Activated CD4-positive, alpha-beta T cell treated with anti-CD3 and anti-CD28 coated beads, Interleukin-2, amount 50 U/mL, for 16 hours (primary cell): ENCODE measurements around the gene NUP205.

Source experiments
- DNase-seq: peaks from one replicate; pipeline ENCODE4 v3.0.0-alpha.2; 2020

NUP205 gene

DNA sequence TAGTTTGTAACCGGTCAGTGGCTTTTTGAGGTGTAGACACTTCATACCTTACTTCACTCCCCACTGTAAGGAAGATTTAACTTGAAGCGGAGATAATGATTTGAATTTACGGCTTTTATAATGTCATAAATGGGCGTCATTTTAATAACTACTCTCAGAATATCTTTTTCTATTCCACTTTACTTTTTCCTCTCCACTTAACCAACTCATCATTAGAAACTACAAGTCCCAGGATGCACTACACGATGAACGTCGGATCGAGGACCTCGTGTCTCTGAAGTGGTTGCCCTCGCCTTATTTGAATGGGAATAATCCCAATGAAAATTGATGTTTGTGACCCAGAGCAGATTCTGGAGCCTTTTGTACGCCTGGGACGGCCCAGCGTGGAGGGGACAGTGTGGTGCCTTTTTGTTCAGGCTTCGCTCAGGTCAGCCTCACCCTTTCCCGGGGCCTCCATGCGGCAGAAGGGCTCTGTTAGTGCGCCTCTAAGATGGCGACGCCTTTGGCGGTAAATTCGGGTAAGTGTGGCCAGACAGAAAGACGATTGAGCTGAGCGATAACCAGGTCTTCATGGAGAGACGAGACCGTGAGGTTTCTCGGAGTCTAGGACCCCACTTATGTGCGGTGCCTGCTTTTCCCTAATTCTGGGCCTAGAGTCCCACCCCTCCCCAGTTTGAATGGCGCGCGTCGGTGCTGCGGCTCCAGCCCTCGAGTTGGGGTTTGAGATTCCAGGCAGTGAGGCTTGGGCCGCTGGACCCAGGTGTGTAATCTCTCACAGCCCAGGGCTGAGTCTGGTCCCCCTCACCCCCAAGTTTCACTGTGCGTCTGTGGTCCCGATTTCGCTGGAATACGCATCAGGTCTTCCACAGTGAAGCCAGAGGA, at the start of gene NUP205:
NUP205 (plus strand) TSS at position 463 of the 882 bp plus-strand sequence; CDS start at position 491, 28 bp downstream.
- DNase-seq: peak; percentile 76

DNA sequence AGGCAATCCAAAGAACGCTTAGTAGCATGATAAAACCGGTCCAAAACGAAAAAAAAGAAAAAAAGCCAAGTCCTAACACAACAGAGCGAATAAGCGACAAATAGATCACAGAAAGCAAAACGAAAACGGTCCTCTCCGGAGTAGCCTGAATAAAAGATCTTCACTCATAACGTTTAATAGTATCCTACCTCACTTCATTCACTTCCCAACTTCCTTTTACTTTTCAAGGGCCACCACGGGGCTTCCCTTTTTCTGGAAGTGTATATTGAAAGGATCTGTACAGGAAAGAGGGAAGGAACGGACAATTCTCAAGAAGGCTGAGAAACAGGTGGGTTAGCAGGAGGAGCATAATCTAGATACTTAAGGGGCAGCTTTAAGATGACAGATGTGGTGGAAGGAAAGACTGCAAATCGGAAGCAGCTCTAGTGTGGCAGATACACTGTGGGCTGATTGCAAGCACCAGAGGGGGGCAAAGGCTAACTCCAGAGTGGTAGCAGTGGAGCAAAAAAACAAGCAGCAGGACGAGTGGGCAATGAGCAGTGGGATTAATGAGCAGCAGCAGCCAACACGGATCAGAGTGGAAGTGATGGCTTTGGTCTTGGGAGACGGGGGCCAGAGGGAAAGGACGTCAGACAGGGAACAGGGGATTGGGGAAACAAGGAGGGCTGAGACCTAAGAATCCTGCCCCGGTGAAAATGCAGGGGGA, 48.7 kb upstream of the NUP205 start:
- peak; percentile 38 for DNase-seq

- no peak for DNase-seq
These were observed 48.2 kb upstream of the NUP205 start for GRCh38 chr7:135509589-135509838.

DNA sequence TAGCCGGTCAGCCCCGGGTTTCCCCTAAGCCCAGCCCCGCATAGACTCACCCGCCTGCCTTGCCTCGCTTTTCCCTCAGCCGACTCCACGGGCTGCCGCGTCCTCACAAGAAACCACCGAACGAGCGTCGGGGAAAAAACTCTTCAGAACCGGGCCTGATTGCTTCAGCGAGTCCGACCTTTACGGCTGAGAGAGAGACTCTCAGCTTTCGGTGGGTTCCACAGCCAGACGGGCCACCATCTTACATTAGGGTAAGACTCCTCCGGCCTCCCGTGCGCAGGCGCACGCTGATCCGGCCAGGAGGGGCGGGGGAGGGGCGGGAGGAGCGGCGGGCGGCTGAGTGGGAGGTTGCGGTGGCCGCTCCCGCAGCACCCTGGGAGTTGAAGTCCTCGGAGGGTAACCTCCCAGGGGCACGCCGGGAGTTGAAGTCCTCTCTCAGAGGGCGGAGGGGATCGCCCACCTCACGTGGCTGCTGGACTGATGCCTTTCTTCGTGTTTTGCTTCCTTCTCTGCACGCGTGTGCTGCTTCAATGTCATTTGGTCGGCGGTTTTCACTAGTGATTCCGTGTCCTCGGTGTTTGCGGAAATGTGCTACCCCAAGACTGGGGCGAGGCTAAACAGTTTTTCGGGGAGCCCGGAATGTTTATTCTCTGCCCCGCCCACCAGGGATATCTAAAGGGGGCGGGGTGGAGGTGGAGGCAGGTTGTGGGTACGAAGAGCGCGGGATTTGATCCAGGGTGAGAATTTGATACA, 47.7 kb upstream of the NUP205 start, which contains the start of gene CNOT4:
CNOT4 (minus strand) TSS at position 264 of the 753 bp plus-strand sequence. CDS start 71,771 bp downstream, outside the sequence.
- peak; percentile 97 for DNase-seq

DNA sequence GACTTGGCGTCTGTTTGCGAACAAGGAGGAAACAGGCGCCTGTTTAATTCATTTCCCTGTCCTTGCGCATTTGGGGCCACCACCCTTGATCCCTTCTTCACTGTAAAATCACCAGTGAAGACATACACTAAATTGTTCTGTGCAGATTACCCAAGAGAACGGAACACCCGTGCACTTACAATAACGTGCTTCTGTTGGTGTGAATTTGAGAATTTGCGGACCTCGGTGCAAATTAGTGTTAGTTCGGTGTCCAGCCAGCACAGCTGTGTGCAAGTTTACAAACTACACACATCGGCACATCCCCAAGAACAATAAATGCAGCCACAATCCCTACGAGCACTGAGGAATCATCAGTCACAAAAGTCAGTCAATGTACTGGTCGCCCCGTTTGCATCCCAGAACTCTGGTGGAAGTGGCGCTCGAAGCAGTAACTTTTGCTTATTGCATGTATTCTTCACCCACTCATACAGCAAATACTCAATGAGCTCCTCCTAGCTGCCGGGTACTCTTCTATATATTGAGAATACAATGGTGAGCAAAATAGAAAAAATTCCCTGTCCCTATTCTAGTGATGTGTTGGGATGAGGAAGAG, 47.0 kb upstream of the NUP205 start:
- DNase-seq: no peak

GRCh38 chr7:135512135-135512887, 45.4 kb upstream of the NUP205 start:
- DNase-seq: peak; percentile 74

- no peak for DNase-seq
These were observed 42.9 kb upstream of the NUP205 start for GRCh38 chr7:135514856-135515255.

DNA sequence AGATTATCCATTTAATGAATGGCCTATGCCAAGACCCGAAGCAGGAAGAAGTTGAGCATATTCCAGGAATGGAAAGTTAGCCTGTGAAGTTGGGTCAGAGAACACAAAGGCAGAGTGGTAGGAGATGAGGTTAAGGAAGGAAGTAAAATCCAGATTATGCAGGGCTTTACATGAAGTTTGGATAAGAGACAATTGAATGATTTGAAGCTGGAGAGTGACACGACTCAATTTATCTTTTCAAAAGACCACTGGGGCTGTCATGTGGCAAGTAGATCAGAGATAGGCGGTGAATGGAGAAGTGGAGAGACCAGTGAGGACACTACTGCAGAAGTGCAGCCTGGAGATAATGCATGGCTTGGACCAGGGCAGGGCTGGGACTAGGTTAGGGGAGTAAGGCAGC, 40.7 kb upstream of the NUP205 start:
- no peak for DNase-seq

DNA sequence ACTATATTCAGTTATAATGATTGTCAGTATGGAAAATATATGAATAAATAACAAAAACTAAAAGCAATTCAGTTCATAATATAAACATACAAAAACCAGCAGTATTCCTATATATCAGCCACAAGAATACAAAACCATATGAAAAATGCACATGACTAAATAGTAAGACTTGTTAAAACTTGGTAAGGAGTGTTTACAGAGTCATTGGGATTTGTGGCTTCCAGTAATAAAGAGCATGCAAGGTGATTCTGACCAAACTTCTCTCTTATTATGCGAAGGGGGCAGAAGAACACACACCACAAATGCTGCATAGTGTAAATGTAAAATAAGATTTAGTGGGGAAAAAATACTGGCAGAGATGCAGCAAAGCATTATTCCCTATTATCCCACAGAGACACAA, 39.0 kb upstream of the NUP205 start:
- no peak for DNase-seq

DNA sequence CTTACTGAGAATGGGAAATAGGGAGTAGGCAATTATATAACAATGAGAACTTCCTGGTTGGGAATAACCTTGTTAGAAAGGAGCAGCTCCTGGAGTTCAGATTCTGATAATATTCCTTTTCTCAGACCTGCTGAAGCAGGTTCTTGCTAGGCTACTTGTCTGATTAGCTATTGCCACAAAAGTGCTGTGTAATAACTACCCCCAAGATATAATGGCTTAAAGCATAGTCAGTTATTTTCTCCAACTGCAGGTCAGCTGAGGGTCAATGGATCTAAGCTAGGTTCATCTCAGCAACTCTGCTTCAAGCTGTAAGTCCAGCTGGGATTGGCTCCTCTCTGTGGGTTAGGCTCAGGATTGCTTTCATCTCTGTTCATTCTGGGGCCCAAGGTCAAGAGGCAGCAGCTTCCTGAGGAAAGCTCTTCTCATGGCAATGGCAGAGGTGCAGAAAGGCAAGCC, 38.5 kb upstream of the NUP205 start:
- DNase-seq: no peak

DNA sequence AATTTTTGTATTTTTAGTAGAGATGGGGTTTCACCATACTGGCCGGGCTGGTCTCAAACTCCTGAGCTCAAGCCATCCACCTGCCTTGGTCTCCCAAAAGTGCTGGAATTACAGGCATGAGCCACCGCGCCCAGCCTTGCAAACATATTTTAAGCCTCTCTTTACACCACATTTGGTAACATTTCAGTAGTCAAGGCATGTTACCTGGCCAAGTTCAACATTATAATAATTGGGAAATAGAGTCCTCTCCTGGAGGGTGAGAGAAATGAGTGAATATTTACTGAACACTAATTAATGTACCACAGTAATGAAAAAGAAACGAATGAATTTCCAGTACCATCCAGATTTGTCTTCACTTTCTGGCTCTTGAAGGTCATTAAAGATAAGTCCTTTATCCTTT, 37.8 kb upstream of the NUP205 start:
- no peak for DNase-seq

GRCh38 chr7:135522509-135522908, 35.2 kb upstream of the NUP205 start:
- DNase-seq: no peak

- no peak for DNase-seq
These were observed 34.6 kb upstream of the NUP205 start for GRCh38 chr7:135523146-135523545.

- no peak for DNase-seq
These were observed 32.3 kb upstream of the NUP205 start for GRCh38 chr7:135525426-135525825.

DNA sequence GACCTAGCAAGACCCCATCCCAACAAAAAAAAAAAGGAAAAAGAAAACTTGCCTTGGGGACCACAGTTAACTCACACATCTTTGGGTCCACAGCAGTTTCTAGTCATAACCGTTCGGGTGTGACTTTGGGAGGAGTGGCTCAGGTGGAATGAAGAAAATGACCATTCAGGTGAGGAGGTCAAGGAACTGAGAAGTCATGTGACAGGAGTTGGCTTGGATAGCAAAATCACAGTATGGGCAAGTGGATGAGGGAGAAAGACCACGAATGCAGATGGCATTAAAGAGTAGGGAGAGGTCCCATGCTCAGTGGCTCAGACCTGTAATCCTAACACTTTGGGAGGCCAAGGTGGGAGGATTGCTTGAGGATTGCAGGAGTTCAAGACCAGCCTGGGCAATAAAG, 30.7 kb upstream of the NUP205 start:
- no peak for DNase-seq

DNA sequence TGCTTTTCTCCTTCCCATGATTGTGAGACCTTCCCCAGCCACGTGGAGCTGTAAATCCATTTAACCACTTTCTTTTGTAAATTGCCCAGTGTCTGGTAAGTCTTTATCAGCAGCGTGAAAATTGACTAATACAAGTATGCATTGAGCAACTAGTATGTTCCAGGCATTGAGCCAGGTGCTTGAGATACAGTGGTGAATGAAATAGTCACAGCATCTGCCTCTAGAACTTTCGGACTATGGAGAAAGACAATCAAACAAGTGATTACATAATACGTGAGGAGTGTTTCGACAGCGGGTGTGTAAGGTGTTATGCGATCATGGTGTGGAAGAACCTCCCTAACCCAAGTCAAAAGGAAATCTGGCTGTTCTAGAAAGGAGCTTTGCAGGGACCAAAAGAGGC, 21.6 kb upstream of the NUP205 start:
- no peak for DNase-seq

DNA sequence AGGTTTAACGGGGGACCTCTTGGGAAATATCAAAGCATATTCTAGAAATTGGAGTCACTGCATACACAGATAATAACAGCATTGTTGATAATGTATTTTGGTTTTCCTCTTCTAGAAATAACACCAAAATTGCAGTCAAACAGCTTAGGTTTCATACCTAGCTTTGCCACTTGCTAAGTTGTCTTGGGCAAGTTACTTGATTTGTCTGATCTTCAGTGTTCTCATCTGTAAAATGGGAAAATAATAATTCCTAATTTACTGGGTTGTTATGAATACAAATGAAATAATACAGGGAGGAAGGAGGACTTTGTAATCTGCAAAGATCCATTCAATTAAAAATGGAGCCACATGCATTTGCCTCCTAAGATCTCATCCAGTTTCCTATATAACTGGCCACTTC, 20.3 kb upstream of the NUP205 start:
- DNase-seq: no peak

- DNase-seq: no peak
These were observed 19.8 kb upstream of the NUP205 start for GRCh38 chr7:135537905-135538304.

DNA sequence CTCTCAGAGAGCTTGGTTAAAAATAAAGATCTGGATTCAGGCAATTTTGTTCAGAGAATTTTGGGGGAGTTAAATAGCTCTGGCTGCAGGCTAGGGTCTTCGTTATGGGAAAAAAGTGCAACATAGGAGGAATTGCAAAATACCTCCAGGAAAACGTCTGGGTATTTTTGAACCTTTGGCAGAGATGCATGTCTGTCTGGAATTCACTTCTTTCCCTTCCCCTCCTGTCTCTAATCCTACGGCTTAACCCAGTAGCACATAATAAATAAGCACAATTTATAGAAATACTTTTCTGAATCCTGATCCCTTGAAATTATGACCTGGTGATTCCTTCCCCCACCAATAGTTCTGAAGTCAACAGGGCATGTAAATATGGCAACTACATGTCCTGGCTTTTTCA, 19.3 kb upstream of the NUP205 start:
- no peak for DNase-seq

DNA sequence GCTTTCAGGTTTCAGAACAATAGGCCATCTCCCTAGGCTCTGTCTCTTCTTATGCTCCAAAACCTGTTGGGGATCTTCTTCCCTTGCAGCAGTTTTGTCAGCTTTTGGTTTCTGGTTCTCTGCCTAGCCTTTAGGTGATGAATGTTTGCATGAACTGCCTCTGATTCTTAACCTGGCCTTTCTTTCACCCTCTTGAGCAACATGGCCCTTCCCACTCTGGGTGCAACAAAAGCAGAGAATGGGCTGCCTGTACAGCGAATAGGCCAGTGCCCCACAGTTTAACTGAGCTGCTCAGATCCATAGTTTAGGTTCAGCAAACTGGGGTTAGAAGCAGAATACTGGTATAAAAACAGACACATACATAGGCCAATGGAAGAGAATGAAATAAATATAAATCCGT, 18.1 kb upstream of the NUP205 start:
- DNase-seq: no peak

- DNase-seq: no peak
These were observed 16.7 kb upstream of the NUP205 start for GRCh38 chr7:135541029-135541428.

DNA sequence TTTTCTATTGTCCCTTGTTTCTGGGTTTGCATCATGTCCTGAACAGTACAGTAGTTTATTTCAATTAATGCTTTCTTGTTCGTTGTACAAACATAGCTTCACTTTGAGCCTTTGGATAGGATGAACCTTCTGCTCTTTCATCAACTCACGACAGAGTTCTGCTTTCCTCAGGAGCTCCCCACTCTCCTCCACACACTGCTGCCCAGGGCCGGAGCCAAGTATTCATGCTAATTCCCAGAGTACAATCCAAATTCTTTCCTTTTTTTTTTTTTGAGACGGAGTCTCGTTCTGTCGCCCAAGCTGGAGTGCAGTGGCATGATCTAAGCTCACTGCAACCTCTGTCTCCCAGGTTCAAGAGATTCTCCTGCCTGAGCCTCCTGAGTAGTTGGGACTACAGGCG, 7.5 kb upstream of the NUP205 start:
- no peak for DNase-seq
